Anterior cingulate cortex (tissue), 58 donors: Measurements from ENCODE around the gene SDHAF1.
"Not testable (repeated sequence)": the region's sequence is repeated elsewhere in the genome, so short reads cannot be mapped to it uniquely, and the experiment has no call there.

Experiments
- DNase-seq, 58 donors: peaks; one replicate each; lab custom pipeline; 2025; lab: John Stamatoyannopoulos, UW

SDHAF1 gene, protein sequence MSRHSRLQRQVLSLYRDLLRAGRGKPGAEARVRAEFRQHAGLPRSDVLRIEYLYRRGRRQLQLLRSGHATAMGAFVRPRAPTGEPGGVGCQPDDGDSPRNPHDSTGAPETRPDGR

DNA sequence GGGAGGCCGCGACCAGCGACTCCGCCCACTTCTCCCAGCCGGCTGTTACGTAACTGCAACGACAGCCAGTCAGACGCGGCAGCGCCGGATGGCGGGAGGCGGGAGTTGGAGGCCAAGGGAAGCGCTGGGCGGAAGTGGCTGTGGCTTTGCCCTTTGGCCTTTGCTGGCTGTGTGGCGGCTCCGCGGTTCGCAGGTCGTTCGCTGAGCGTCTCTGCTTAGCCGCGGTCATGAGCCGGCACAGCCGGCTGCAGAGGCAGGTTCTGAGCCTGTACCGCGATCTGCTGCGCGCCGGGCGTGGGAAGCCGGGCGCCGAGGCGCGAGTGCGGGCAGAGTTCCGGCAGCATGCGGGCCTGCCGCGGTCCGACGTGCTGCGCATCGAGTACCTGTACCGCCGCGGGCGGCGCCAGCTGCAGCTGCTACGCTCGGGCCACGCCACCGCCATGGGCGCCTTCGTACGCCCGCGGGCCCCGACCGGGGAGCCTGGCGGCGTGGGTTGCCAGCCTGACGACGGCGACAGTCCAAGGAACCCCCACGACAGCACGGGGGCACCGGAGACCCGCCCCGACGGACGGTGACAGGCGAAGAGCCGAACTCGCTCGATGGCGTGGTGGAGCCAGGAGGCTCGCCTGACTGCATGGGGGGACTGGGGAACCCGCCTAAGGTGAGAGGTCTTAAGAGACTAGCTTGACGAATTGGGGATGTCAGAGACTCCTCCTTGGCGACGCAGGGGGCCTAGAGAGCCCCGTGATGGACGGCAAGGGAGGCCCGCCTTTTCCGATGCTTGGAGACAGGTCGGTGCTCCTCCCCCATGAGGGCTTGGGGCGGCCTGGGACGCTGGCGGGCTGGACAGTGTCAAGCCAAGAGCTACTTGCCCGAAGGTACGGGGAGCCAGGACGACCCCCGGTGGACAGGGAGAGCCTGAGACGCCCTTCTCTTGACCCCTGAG lies at the start of gene SDHAF1:
Gene SDHAF1, plus strand, starts transcription at position 141 of the 946 bp plus-strand sequence. Its CDS starts 87 bp downstream, at position 228.
- DNase-seq = peak; percentile 50 to 98 (median 93)

DNA sequence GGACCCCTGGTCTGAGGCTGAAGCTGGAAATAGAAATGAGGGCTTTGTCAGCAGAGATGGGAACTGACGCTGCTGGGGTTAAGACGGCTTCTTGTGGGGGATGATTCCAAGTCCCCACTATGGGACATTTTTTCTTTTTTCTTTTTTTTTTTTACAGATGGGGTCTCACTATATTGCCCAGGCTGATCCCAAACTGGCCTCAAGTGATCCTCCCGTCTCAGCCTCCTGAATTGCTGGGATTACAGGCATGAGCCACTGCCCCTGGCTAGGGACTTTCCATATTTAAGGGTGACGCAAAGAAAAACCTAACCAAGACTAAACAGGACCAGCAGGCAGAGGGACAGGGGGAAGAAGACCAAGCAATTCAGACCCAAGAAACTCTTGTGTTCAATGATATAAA lies 48.8 kb upstream of the SDHAF1 start:
- no peak for DNase-seq

DNA sequence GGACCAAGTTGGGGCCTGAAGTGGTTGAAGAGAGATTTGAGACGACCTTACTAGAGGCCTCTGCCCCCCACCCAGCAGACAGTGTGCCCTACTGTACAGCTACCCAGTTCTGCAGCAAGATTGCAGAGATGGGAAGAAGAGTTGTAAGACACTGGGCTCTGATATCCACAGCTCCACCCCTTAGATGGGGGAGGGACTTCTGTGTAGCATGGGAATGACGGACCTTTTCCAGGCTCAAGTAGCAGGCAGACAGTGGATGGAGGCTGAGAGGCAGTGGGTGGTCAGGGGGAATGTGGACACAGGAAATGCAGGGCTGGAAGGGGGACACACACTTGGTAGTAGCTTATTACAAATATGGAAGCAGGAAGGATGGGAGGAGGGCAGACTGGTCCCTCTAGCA lies 45.9 kb upstream of the SDHAF1 start:
- DNase-seq = no peak

DNA sequence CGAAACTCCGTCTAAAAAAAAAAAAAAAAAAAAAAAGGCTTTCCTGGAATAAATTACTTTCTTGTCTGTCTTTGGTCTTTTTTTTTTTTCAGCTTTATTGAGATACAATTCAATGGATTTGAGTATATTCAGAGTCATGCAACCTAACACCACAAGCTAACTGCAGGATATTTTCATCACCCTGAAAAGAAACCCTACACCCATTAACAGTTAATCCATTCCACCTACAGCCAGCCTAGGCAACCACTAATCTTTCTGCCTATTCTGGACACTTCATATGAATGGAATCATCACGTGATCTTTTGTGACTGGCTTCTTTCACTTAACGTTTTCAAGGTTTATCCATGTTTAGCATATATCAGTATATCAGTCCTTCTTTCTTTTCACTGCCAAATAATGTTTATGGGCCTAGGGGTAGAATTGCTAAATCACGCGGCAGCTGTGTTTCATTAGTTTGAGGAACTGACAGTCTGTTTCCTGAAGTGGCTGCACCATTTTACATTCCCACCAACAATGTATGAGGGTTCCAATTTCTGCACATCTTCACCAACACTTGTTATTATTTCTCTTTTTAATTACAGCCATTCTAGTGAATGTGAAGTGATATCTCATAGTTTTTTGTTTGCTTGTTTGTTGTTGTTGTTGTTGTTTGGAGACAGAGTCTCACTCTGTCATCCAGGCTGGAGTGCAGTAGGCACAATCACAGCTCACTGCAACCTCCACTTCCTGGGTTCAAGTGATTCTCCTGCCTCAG lies 38.9 kb upstream of the SDHAF1 start:
- DNase-seq = no peak

DNA sequence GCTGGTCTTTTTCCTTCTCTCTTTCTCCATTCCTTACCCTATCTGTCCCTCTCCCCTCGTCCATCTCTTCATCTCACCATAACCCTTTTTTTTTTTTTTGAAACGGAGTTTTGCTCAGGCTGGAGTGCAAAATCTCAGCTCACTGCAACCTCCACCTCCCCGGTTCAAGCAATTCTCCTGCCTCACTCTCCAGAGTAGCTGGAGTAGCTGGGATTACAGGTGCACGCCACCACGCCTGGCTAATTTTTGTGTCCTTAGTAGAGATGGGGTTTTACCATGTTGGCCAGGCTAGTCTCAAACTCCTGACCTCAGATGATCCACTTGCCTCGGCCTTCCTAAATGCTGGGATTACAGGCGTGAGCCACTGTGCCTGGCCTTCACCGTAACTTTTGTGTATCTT lies 37.6 kb upstream of the SDHAF1 start:
- not testable (repeated sequence) for DNase-seq

DNA sequence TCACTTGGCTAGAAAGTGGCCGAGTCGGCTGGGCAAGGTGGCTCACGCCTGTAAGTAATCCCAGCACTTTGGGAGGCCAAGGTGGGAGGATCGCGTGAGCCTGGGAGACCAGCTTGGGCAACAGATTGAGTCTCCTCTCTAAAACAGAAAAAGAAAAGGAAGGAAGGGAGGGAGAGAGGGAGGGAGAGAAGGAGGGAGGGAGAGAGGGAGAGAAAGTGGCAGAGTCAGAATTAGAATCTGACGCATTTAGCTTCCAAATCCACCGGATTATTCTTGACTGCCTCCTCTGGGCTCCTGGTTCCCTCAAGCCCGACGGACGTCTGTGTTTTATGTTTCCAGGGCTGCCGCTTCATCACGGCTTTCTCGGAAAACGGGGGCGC lies 36.3 kb upstream of the SDHAF1 start:
- DNase-seq = peak in 1 of 58 donors; percentile 7

DNA sequence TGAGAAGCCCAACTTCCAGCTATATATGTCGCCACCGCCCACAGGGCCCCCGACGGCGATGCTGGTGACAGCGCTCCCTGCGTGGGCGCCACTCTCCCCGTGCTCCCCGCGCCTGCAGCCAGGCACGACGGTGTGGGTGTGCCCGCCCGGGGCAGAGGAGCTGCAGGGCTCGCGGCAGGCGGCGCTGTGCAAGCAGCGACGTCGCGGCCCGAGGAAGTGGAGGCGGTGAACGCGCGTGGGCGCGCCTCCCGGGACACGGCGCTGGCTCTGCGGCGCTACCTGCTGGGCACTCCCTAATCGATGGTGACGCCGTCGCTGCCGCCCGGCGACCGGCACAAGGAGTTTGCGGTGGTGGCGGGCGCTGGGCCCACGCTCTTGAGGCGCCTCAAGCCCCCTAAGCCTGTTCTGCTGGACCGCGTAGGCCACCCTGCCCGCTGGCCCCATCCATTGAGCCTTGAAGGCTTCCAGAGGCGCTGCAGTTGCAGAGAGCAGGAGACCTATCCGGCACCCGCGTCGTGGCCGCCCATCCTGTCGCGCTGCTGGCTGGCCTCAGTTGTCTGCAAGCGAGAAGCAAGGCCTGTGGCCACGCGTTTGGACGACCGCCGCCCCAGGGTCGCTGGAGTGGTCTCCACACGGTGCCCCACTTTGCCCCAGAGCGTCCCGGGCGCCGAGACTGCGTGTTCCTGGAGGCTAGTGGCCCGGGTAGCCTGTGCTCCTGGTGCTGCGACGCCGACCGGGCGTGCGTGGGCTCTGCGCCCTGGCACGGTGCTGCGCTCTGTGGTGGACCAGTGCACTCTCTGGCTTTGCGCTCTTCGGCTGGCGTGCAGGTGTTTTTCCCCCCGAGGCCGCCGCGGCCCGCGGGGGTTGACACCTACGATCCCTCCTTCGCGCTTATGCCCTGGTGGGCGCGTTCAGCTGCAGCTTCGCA lies 35.7 kb upstream of the SDHAF1 start:
- DNase-seq = peak in 36 of 58 donors; percentile 10 to 72 (median 30)

DNA sequence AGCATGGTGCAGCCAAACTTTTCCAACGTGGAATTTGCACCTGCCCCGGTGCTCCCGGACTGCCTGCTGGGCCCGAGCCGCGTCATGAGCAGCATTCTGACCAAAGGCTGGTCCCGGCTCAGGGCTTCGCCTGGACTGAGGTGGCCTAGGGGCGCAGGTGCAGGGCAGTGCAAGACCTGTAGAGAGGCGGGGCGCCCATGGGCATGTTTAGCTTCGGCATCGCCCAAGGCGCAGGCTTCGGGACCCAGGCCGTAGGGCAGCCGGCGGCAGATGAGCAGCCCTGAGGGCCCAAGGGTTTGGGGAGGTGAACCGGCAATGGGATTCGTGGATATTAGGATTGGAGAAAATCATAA lies 35.0 kb upstream of the SDHAF1 start:
- DNase-seq = no peak

DNA sequence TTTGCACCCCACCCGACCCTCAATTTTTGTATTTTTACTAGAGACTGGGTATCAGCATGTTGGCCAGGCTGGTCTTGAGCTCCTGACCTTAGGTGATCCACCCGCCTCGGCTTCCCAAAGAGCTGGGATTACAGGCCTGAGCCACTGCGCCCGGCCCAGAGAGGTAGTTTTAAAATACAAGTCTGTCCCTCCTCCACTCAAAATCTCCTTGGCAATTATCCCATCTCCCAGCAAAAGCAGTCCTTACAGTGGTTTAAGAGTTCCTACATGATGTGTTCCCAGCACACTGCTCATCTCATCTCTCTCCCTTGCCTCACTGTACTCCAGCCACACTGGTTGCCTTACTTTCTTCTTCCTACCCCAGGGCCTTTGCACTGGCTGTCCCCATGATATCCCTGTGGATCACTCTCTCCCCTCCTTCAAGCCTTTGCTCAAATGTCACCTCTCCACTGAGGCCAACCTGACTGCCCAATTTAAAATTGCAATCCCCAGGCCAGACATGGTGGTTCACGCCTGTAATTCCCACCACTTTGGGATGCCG lies 34.5 kb upstream of the SDHAF1 start:
- no peak for DNase-seq

DNA sequence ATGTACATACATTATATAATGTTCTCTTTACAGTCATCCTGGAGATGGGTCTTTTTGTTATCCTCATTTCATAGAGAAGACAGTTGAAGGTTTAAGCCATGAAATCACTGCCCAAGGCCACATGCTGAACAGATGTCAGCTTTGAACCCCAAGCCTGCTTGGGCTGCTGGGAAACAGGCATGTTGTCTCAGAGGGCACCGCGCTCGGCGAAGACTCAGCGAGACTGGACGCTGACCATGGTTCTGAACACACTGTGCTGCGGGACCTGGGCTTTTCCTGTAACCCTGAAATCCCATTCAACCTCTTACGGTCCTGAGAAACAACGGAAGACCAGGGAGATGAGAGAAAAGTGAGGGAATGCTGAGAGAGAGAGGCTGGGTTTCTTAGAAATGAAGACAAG lies 31.5 kb upstream of the SDHAF1 start:
- DNase-seq = no peak

DNA sequence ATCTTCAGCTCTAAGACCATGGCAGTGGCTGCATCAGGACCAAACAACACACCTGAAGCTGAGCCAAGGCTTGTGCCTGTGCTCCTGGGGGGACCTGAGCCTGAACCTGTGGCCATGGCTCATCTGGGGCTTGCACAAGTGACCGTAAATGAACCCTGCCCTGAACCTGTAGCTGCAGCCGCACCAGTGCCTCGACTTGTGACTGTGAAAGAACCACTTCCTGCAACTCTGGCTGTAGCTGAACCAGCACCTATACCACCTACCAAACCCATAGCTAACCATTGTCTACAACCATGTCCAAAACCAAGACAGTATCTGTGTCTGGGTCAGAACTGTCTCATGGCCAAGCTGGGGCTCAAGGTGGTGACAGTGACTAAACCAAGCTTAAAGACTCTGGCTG lies 28.2 kb upstream of the SDHAF1 start:
- no peak for DNase-seq

DNA sequence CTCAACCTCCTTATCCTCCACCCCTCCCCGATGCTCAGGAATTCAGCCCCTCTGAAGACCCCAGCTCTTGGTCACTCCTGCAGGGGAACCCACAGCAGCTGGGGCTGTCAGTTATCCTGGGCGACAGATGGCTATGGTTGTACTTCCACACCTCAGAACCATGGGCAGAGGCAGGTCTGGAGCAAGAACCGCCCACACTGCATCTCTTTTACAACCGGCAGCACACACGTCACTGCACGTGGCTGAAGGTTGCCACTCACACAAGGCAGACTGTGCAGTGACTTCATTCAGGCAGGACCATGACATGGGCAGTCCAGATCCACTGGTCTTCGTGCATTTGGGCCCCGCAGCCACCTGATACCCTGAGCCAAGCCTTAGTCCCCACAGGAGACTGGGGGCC lies 21.5 kb upstream of the SDHAF1 start:
- DNase-seq = peak in 9 of 58 donors; percentile 3 to 49 (median 25)

DNA sequence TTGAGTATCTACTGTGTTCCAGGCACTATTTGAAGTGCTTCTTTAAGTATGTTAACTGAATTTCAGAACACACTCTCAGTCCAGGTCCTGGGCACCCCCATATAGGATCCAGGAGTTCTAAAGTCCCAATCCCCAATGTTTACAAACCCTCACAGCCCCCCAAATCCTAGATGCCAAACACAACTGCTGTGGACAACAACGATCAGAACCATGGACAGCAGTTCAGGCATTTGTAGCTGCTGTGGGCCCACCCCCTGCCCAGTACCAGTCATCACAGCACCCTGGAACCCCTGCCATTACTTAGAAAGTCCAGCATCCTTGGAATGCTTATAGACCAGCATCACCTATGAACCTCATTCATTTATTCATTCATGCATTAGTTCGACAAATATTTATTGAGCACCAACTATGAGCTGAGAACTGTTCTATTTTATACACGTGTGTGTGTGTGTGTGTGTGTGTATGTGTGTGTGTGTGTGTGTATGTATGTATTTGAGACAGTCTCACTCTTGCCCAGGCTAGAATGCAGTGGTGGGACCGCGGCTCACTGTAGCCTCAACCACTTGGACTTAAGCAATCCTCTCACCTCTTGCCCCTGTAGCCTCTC lies 19.3 kb upstream of the SDHAF1 start:
- no peak for DNase-seq

DNA sequence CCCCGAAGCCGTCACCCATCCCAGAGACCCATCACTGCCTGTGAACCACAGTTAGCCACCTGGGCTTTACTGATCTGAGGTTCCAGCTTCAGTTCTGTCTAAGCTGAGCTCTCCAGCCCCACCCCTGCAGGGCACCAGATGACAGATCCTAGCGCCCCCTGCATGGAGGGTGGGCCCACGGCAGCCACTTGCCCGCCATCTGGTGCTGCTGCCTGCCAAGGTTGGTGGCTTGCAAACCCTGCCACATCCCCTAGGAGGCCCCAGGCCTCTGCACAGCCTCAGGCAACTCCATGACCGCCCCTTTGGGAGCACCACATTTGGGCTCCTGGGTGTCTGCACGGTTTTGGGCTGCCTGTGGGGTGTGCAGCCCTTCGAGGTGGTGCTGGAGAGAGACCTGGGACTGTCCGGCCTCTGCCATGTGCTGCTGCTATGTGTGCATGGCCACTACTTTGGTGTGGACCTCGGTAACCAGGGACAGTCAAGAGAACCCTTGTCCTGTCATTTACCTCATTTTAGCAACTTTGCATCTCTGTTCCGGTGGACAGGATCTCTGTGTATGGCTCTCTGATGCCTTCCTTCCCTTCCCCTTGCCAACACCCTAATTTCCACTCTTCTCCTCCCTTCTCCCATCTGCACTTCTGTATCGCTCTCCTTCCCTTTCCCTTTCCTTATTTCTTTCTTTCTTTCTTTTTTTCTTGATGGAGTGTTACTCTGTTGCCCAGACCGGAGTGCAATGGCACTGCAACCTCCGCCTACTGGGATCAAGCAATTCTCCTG lies 17.4 kb upstream of the SDHAF1 start:
- no peak for DNase-seq

DNA sequence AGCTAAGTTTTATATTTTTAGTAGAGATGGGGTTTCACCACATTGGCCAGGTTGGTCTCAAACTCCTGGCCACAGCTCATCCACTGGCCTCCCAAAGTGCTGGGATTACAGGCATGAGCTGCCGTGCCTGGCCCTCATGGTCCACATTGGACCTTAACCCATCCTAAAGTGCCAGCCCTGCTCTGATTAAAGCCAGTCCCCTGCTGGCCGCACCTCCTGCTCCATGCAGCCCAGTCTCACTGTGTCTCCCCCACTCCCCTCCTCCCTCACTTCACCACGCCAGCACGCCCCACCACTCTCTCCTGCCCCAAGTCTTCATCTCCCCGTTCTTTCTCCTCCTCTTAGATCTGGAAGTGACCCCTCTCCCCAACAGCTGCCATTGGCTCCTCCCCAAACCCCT lies 16.7 kb upstream of the SDHAF1 start:
- DNase-seq = no peak

DNA sequence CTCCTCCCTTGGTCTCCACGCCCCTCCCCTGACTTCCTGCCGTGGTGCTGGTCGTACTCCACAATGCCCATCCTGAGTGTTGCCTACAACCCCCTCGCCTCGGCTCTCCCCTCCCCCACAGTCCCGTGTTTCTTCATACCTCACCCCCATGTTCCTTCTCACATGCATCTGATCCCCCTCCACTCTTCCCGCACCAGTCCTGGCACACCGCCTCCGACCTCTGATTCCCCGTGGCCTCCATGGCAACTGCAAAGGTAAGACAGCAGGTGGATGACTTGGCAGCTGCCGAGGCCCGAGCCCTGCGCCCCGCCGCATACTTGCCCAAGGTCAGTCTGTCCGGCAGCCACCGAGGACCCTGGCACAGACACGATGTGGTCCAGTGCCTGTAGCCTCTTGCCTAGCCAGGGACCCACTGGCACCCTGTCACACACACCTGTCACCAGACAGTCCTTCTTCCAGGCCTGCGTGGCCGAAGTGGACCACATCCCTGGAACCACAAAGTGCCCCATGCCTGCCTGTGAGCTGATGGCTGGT lies 16.1 kb upstream of the SDHAF1 start:
- no peak for DNase-seq

DNA sequence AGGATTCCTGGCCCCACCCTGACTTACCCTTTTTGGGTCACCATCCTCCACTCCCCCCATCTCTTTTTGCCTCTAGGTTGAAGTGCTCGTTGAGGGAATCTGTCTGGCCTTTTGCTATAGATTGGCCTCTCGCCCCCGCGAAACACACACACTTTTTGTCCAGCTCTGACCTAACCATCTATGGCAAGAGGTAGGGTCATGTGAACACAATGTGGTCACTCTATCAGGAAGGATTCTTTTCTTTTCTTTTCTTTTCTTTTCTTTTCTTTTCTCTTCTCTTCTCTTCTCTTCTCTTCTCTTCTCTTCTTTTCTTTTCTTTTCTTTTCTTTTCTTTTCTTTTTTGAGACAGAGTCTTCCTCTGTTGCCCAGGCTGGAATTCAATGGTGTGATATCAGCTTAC lies 14.0 kb upstream of the SDHAF1 start:
- not testable (repeated sequence) for DNase-seq

DNA sequence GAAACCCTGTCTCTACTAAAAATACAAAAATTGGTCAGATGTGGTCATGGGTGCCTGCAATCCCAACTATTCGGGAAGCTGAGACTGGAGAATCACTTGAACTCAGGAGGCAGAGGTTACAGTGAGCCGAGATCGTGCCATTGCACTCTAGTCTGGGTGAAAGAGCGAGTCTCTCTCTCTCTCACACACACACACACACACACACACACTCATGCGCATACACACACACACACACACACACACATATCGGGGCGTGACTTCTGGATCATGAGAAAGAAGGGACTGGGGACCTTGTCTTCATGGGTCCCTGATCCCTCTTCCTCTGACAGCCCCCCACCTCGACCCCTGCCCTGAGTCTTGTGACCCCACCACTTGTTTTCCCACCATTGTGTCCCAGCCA lies 11.8 kb upstream of the SDHAF1 start:
- no peak for DNase-seq

DNA sequence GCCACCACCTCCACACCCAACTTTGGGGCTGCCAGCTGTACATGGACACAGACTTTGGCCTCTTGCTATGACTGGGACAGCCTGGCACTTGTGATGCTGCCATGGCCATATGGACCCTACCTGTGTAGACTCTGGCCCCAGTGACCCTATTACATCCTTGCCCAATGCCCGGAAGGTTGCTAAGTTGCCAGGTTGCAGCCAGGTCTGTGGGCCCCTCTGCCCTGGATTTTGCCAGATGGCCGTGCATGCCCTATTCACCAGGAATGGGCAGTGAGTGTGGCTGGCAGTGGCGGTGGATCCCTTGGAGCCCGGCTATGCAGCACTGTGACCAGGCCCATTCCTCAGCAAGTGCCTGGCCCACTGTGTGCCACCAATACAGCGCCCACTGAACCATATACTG lies 8.9 kb upstream of the SDHAF1 start:
- DNase-seq = no peak
